Hematopoietic multipotent progenitor cell treated with erythropoietin and hydrocortisone succinate and interleukin-3 and kit ligand, for 15 days (in vitro differentiated cells): ENCODE data around the gene OTOF.

ENCODE experiments used
- DNase-seq: peaks from one replicate; pipeline ENCODE4 v3.0.0-alpha.2; 2015; ENCODE audit warnings: low spot score

The OTOF gene

GRCh38 chr2:26477911-26478253, at the start of gene OTOF:
OTOF (minus strand) TSS chr2:26478124.
- no peak for DNase-seq

- no peak for DNase-seq
Measured at GRCh38 chr2:26526589-26526988, 48.7 kb upstream of the OTOF start.

GRCh38 chr2:26526105-26526504, 48.2 kb upstream of the OTOF start:
- no peak for DNase-seq

DNA sequence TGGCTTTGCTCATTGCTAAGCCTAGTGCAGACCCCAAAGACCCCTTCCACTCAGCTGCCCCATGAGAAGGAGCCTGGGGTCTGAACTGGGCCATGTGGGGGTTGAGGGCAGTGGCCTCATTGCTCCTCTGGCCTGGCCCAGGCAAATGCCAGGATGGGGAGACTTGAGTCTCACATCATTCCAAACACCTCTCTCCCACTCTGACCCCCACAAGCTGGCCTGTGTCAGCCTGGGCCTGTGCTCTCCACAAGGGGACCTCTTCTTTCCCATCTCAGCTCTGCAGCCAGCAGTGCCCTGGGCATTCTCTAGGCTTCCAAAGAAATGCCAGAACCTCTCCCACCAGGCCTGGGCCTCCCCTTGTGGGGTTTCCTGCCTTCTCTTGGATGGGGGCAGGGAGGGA, 45.8 kb upstream of the OTOF start:
- no peak for DNase-seq

GRCh38 chr2:26522751-26523171, 44.8 kb upstream of the OTOF start:
- no peak for DNase-seq

DNA sequence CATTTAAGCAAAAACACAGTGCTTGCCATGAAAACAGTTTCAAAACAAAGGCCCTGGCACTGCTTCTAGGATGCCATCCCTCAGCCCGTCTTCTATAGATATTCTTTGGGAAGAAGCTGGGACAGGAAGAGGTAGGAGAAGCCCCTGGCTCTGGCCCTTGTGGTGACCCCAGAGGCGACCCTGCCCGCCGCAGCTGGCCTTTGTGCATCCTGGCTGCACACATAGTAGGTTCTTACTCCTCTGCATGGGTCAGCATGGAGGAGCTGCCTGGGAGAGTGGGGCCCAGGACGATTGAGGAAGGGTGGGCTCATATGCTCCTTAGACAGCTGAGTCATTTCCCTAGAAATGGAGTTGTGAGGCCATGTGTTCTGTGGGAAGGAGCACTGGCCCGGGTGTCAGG, 44.4 kb upstream of the OTOF start:
- DNase-seq = no peak

DNA sequence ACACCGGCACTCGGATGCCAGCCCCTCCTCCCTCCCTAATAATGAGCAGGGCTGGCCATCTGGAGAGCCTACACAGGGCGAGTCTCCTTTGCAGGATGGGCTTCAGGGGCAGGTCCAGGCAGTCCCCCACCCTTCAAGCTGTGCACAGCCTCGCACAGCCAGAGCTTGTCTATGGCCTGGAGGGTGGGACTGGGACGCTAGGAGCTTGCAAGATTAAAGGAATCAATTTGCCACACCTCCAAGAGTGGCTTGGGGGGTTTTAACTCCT, 43.9 kb upstream of the OTOF start:
- DNase-seq = no peak

DNA sequence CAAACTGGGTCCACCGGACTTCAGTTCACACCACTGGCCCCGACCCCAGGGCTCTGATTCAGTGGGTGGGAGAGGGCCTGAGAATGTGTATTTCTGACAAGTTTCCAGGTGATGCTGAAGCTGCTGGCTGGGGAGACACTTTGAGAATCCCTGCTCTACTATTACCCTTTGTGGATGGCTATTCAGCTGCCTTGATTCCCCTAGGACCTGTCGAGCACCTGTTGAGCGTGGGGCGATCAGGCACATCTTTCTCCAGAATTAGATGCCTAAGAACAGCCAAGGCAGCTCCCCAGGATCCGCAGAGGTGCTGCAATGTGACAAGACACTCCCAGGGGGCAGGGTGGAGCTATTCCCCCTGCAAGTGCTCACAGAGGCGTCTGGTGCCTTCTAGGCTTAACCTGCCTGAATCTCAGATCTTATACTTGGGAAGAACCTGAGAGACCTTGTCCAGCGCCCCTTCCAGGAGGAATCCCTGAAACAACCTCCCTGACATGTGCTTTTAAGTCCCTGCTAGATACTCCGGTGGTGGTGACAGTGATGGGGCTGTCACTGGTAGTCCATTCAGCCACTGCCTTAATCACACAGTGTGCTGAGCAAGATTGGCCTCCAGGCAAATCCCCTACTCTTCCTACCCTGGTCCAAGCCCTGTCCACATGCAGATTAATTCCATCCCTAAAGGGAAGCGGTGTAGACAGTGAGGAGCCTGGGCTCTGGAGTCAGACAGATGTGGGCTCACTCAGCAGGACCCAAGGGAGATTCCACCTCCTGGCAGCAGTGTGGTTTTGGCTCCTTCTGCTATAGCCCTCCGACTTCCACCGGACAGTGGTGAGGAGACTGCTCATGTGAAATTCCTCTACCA, 43.4 kb upstream of the OTOF start:
- no peak for DNase-seq

GRCh38 chr2:26520148-26520449, 42.2 kb upstream of the OTOF start:
- no peak for DNase-seq

- DNase-seq = no peak
Measured at GRCh38 chr2:26519396-26520147, 41.6 kb upstream of the OTOF start.

GRCh38 chr2:26516781-26517180, 38.9 kb upstream of the OTOF start:
- DNase-seq = no peak

DNA sequence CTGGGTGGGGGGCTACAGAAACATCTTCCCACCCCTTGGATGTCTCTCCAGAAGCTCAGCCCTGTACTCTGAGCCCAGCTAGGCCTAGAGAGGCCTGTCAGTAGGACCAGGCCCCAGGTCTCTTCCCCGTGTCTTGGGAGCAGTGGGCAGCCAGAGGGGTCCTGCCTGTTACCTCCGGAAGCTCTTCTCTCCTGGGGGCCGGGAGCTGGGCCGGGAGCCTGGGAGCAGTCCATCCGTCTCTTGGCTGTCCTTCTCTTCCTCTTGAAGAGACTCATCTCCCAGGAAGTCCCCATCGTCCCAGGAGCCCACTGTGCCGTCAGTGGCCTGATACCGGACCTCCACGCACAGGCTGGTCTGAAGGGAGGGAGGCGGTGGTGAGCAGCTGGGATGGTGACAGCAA, 38.3 kb upstream of the OTOF start:
- DNase-seq = no peak

- no peak for DNase-seq
Measured at GRCh38 chr2:26515771-26516170, 37.8 kb upstream of the OTOF start.

DNA sequence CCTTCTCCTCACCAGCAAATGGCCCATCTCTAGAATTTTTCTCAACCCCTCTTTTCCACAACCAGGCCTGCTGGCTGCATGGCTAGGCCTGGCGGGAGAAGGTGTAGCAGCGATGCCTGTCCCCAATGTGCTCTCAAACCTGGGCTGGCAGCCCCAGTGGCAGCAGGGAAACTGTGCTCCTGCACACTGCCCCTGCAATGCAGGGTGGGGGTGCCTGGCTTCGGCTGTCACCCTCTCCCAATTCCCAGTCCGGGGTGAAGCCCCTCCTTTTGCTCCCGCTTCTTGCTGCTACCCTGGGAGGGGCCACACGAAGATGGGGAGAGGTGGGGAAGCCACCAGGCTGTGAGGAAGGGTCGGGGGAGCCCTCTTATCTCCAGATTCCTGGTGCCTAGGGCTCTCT, 36.1 kb upstream of the OTOF start:
- no peak for DNase-seq

DNA sequence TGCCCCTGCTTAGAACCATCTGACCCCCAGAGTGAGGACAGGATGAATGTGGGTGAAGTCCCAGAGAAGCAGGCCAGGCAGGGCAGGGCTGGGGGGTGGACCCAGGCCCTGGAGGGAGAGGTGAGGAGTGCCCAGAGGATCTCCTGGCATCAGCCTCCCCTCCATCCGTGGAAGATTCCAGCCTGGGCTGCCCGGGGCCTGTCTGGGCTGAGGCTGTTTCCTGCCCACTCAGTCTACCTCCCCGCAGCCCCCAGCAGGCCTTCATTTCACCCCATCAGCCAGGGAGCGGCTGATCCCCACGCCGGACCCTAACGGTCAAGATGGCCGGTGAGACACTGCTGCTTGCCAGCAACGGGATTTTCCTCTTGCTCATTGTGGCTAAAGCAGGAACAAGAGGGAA, 35.3 kb upstream of the OTOF start:
- no peak for DNase-seq

DNA sequence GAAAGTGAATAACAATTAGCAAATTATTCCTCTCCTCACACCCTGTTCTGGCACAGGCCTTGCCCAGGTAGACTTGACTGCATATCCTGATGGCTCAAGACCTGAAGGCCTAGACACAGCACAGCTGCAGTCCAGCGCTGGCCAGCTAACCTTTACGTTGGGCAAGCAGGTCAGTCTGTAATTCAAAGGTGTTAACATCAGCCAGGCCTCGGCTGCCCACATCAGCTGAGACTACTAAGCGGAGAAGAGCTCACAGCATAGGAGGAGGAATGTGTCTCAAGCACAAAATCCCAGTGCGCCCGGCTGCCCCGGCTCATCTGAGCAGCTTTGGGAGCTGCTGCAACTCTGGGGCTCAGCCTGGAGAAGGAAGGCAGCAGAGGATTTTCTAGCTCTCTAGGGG, 33.5 kb upstream of the OTOF start:
- DNase-seq = no peak

DNA sequence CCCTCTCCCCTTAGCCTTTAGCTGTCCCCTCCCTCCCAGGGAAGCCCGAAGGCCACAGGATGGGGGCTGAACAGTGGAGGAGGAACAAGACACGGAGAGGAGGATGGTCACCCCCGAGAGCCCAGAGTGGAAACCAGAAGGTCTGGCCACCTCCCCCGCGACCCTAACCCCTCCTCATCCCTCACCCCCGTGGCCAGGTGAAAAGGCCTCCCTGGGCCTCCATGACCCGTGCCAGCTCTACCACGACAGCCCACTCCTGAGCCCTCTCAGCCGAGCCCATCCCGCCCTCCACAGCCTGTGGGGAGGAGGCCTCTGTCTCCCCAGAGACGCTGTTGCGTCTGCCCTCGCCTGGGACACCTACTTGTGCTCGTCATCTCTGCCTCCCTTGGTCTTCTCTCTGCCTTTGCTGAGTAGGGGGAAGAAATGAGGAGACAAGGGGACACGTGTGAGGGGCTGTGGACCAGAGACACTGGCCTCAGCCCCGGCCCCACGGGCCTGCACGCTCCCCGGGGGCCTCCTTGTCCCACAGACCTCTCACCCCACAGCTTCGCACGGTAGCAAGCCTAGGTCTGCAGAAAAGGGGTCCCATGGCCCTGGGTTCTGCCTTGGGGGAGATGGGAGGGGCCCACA, 32.5 kb upstream of the OTOF start:
- DNase-seq = no peak

GRCh38 chr2:26509141-26509540, 31.2 kb upstream of the OTOF start:
- no peak for DNase-seq

- no peak for DNase-seq
Measured at GRCh38 chr2:26507932-26508331, 30.0 kb upstream of the OTOF start.

- DNase-seq = no peak
Measured at GRCh38 chr2:26507088-26507487, 29.2 kb upstream of the OTOF start.

GRCh38 chr2:26506279-26506678, 28.4 kb upstream of the OTOF start:
- no peak for DNase-seq

- no peak for DNase-seq
Measured at GRCh38 chr2:26504002-26504401, 26.1 kb upstream of the OTOF start.

DNA sequence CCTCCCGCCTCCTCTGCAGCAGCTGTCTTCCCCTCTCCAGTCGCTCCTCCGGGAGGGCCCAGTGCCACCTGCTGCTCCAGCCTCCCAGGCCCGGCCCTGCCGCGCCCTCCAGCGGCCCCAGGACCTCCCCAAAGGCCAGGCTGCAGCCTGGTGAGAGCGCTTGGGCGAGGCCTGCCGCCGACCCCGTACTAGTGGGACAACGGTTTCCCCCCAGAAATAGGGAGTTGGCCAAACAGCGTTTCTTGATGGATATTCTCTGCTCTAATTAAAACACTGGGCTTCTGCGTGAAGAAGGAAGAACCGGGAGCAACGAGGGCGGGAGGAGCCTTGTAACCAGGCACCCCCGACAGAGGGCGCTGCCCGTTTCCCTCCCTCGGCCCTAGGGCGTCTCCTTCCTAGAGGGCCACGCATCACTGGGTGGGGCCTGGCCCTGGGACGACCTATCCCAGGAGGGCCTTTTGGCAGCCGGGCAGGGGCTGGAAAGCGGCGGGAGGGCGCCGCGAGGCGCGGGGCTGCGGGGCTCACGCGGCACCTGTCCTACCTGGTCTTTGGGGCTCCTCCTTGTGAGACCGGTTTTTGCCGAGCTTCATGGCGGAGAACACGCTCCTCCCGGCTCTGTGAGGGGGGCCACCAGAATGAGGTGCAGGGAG, 25.4 kb upstream of the OTOF start:
- DNase-seq = peak; percentile 71
